Measurements from ENCODE around the gene SYVN1.
"Not testable (repeated sequence)": the region's sequence is repeated elsewhere in the genome, so short reads cannot be mapped to it uniquely, and the experiment has no call there.

Gene SYVN1

DNA sequence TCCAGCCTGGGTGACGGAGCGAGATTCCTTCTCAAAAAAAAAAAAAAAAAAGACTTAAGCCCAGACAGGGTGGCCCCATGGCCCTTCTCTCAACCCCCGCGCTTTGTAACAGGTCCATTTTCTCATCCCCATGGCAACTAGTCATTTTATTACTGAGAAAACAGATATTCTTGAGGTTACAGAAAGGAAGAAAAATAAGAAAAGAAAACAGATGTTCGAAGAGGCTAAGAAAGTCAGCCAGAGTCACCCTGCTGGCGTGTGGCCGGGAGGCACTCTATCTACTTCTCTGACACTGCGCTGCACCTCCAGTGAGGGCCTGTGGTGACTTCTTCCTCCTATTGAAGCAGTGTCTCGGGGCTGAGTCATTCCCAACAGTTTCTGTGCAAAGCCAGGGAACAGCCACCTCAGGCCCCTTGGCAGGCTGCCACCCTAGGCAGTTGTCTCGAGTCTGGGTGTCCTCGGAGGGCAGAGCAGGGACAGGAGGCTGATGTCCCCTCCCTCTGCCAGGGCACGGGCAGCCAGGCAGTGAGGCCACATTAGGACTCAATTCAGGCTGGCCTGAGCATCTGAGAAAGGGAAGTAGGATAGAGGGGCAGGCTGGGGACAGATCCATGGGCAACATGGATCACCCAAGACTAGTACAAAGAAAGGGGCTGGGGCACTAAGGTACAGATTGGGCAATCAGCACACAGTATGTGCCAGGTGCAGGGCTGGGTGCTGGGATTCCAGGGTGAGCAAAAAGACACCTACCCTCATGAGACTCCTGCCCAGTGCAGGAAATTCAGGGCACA, 16.4 kb upstream of the SYVN1 start (continued):
- TF ChIP-seq, protein P1, sequence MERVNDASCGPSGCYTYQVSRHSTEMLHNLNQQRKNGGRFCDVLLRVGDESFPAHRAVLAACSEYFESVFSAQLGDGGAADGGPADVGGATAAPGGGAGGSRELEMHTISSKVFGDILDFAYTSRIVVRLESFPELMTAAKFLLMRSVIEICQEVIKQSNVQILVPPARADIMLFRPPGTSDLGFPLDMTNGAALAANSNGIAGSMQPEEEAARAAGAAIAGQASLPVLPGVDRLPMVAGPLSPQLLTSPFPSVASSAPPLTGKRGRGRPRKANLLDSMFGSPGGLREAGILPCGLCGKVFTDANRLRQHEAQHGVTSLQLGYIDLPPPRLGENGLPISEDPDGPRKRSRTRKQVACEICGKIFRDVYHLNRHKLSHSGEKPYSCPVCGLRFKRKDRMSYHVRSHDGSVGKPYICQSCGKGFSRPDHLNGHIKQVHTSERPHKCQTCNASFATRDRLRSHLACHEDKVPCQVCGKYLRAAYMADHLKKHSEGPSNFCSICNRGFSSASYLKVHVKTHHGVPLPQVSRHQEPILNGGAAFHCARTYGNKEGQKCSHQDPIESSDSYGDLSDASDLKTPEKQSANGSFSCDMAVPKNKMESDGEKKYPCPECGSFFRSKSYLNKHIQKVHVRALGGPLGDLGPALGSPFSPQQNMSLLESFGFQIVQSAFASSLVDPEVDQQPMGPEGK (tag by site-specific recombination; IDR thresholded peaks at IDR 0.05): 0 out of 2 replicates have a peak, but pooled peaks have one; percentile 16
- TF ChIP-seq ZNF423 (tag by site-specific recombination; IDR thresholded peaks at IDR 0.05) (no peak), ZNF366 (tag by site-specific recombination; conservative IDR thresholded peaks at IDR 0.05) (peak; percentile 57), KLF9 (tag by site-specific recombination; IDR thresholded peaks at IDR 0.05; ENCODE audit: low read depth) (no peak), SP2 (tag by site-specific recombination; IDR thresholded peaks at IDR 0.05) (no peak), ZNF768 (tag by site-specific recombination; IDR thresholded peaks at IDR 0.05) (no peak), ZBTB7A (tag by site-specific recombination; IDR thresholded peaks at IDR 0.05; ENCODE audit: low read depth) (no peak), ZNF580 (tag by site-specific recombination; IDR thresholded peaks at IDR 0.05) (no peak), ZBTB20 (tag by site-specific recombination; IDR thresholded peaks at IDR 0.05) (no peak), REPIN1 (tag by site-specific recombination; IDR thresholded peaks at IDR 0.05; ENCODE audit: low read depth) (no peak), ZBTB49 (tag by site-specific recombination; IDR thresholded peaks at IDR 0.05; ENCODE audit: low read depth) (no peak), ZNF776 (tag by site-specific recombination; IDR thresholded peaks at IDR 0.05; ENCODE audit: borderline replicate concordance) (no peak), ZNF341 (tag by site-specific recombination; IDR thresholded peaks at IDR 0.05; ENCODE audit: low read depth) (peak; percentile 90)
- TF ChIP-seq, protein P2, sequence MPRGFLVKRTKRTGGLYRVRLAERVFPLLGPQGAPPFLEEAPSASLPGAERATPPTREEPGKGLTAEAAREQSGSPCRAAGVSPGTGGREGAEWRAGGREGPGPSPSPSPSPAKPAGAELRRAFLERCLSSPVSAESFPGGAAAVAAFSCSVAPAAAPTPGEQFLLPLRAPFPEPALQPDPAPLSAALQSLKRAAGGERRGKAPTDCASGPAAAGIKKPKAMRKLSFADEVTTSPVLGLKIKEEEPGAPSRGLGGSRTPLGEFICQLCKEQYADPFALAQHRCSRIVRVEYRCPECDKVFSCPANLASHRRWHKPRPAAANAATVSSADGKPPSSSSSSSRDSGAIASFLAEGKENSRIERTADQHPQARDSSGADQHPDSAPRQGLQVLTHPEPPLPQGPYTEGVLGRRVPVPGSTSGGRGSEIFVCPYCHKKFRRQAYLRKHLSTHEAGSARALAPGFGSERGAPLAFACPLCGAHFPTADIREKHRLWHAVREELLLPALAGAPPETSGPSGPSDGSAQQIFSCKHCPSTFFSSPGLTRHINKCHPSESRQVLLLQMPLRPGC (tag by site-specific recombination; IDR thresholded peaks at IDR 0.05): no peak
- TF ChIP-seq, protein P3, sequence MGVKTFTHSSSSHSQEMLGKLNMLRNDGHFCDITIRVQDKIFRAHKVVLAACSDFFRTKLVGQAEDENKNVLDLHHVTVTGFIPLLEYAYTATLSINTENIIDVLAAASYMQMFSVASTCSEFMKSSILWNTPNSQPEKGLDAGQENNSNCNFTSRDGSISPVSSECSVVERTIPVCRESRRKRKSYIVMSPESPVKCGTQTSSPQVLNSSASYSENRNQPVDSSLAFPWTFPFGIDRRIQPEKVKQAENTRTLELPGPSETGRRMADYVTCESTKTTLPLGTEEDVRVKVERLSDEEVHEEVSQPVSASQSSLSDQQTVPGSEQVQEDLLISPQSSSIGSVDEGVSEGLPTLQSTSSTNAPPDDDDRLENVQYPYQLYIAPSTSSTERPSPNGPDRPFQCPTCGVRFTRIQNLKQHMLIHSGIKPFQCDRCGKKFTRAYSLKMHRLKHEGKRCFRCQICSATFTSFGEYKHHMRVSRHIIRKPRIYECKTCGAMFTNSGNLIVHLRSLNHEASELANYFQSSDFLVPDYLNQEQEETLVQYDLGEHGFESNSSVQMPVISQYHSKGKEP (tag by site-specific recombination; IDR thresholded peaks at IDR 0.05): no peak
- TF ChIP-seq, protein P4, sequence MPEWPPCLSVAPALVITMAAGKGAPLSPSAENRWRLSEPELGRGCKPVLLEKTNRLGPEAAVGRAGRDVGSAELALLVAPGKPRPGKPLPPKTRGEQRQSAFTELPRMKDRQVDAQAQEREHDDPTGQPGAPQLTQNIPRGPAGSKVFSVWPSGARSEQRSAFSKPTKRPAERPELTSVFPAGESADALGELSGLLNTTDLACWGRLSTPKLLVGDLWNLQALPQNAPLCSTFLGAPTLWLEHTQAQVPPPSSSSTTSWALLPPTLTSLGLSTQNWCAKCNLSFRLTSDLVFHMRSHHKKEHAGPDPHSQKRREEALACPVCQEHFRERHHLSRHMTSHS (tag by site-specific recombination; IDR thresholded peaks at IDR 0.05): no peak

- POLR2A ChIA-PET; H3K27ac ChIP-seq (ENCODE audit: extremely low read depth, low read depth, low read length); H3K4me3 ChIP-seq (ENCODE audit: low read depth, low read length); CTCF ChIA-PET; H3K9me3 ChIP-seq (ENCODE audit: control insufficient read depth, insufficient read depth, low read depth, low read length); H3K4me1 ChIP-seq (ENCODE audit: control insufficient read depth, insufficient read depth, low read length); H3K36me3 ChIP-seq (ENCODE audit: control insufficient read depth in 2 of 2, insufficient read depth in 1 of 2, low read length in 2 of 2): not testable (repeated sequence)
These were observed 15.8 kb upstream of the SYVN1 start for GRCh38 chr11:65150131-65150508.

Measured in HEK293 (cell line).